ENCODE results near the gene DOCK8. TPM values are rescaled to one million over a fixed set of nuclear protein-coding genes. Genes with fewer than 3 reads are reported as not detected.

DOCK8 gene
- total RNA-seq, 1 donor from 2014 or later, result 4.4 TPM

DNA sequence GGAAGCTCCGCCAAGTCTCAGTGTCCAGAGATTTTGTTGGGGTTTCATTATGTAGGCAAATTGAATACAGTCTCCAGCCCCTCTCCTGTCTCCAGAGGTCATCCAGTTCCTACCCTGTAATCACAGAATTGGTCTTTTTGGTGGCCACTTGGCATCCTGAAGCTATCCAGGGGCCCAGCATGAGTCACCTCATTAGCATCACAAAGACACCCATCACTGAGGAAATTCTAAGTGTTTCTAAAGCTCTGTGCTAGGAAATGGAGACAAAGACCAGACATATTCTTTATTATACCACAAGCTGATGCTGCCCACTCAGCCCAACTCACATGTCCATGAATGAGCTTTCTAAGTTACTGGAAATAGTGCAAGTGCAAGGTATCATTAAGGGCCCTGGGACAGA is 229.9 kb downstream of the DOCK8 start:
- FAIRE-seq (no peak), DNase-seq (ENCODE audit: low read depth) (peak; percentile 68)
- Histone ChIP-seq H2AFZ (ENCODE audit: low read depth, low read length) (no peak overlapping the region), H4K20me1 (ENCODE audit: insufficient read depth, low read length) (no peaks in the 10 kb centered on the region), H3K36me3 (ENCODE audit: insufficient read depth, low read length) (no peaks in the 10 kb centered on the region), H3K79me2 (ENCODE audit: insufficient read depth, low read length) (no peaks in the 10 kb centered on the region), H3K27ac (ENCODE audit: low read depth, low read length) (peak overlapping the region; percentile 32), H3K9ac (ENCODE audit: low read length) (no peak overlapping the region), H3K27me3 (ENCODE audit: insufficient read depth, low read length) (no peaks in the 10 kb centered on the region), H3K4me2 (ENCODE audit: low read length) (peak overlapping the region; percentile 23), H3K9me3 (ENCODE audit: insufficient read depth, low read depth, low read length) (no peaks in the 10 kb centered on the region), H3K4me1 (ENCODE audit: insufficient read depth, low read length) (peaks cover 5% of the 10 kb centered on the region), H3K4me3 (ENCODE audit: insufficient read depth, low read depth, low read length) (no peak overlapping the region)
- Mint-ChIP-seq H3K4me1 (ENCODE audit: low read depth, unreplicated experiment) (peaks cover 31% of the 10 kb centered on the region), H3K27me3 (ENCODE audit: low read depth, unreplicated experiment) (no peaks in the 10 kb centered on the region), H3K9me3 (ENCODE audit: unreplicated experiment) (peaks cover 4% of the 10 kb centered on the region), H3K4me3 (ENCODE audit: unreplicated experiment) (no peak overlapping the region), H3K36me3 (ENCODE audit: low read depth, unreplicated experiment) (peaks cover 2% of the 10 kb centered on the region), H3K27ac (ENCODE audit: unreplicated experiment) (peak overlapping the region; percentile 89)
- no peak for TF ChIP-seq EZH2 (IDR thresholded peaks at IDR 0.05; ENCODE audit: insufficient read depth, low read length)
- TF ChIP-seq, protein P1, sequence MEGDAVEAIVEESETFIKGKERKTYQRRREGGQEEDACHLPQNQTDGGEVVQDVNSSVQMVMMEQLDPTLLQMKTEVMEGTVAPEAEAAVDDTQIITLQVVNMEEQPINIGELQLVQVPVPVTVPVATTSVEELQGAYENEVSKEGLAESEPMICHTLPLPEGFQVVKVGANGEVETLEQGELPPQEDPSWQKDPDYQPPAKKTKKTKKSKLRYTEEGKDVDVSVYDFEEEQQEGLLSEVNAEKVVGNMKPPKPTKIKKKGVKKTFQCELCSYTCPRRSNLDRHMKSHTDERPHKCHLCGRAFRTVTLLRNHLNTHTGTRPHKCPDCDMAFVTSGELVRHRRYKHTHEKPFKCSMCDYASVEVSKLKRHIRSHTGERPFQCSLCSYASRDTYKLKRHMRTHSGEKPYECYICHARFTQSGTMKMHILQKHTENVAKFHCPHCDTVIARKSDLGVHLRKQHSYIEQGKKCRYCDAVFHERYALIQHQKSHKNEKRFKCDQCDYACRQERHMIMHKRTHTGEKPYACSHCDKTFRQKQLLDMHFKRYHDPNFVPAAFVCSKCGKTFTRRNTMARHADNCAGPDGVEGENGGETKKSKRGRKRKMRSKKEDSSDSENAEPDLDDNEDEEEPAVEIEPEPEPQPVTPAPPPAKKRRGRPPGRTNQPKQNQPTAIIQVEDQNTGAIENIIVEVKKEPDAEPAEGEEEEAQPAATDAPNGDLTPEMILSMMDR (IDR thresholded peaks at IDR 0.05; ENCODE audit: insufficient read depth, low read depth, low read length), result no peak

DNA sequence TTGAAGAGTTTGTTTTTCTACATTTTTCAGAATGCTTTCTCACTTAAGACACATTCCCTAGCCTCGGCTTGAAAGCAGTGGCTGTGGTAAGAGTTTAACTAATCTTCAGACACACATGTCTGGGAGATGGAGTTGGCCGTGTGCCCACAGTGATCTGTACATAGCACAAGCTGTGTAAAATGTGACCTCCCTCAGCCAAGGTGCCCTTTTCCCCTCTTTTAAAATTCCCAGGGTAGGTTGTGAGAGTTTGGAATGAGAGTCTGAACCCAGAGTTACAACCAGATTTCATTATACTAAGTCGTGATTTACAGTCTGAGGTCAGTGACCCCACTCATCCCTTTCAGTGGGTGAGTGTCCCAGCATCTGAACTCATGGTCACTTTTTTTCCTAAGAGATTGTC is 230.4 kb downstream of the DOCK8 start:
- H3K79me2 ChIP-seq (ENCODE audit: insufficient read depth, low read length), result no peaks in the 10 kb centered on the region
- peak overlapping the region; percentile 23 for H3K4me2 ChIP-seq (ENCODE audit: low read length)
- H4K20me1 ChIP-seq (ENCODE audit: insufficient read depth, low read length), result no peaks in the 10 kb centered on the region
- Mint-ChIP-seq H3K4me1 (ENCODE audit: low read depth, unreplicated experiment) (peaks cover 31% of the 10 kb centered on the region), H3K9me3 (ENCODE audit: unreplicated experiment) (peaks cover 4% of the 10 kb centered on the region), H3K4me3 (ENCODE audit: unreplicated experiment) (no peak overlapping the region), H3K27me3 (ENCODE audit: low read depth, unreplicated experiment) (no peaks in the 10 kb centered on the region), H3K27ac (ENCODE audit: unreplicated experiment) (peak overlapping the region; percentile 89), H3K36me3 (ENCODE audit: low read depth, unreplicated experiment) (peaks cover 2% of the 10 kb centered on the region)
- H3K36me3 ChIP-seq (ENCODE audit: insufficient read depth, low read length), result no peaks in the 10 kb centered on the region
- TF ChIP-seq EZH2 (IDR thresholded peaks at IDR 0.05; ENCODE audit: insufficient read depth, low read length), result no peak
- TF ChIP-seq, protein P1 (IDR thresholded peaks at IDR 0.05; ENCODE audit: insufficient read depth, low read depth, low read length), result no peak
- FAIRE-seq (no peak), DNase-seq (ENCODE audit: low read depth) (peak; percentile 78)
- peak overlapping the region; percentile 9 for H2AFZ ChIP-seq (ENCODE audit: low read depth, low read length)
- H3K9ac ChIP-seq (ENCODE audit: low read length), result peak overlapping the region; percentile 22
- peak overlapping the region; percentile 32 for H3K27ac ChIP-seq (ENCODE audit: low read depth, low read length)
- no peaks in the 10 kb centered on the region for H3K9me3 ChIP-seq (ENCODE audit: insufficient read depth, low read depth, low read length)
- peaks cover 5% of the 10 kb centered on the region for H3K4me1 ChIP-seq (ENCODE audit: insufficient read depth, low read length)
- no peaks in the 10 kb centered on the region for H3K27me3 ChIP-seq (ENCODE audit: insufficient read depth, low read length)
- no peak overlapping the region for H3K4me3 ChIP-seq (ENCODE audit: insufficient read depth, low read depth, low read length)

DNA sequence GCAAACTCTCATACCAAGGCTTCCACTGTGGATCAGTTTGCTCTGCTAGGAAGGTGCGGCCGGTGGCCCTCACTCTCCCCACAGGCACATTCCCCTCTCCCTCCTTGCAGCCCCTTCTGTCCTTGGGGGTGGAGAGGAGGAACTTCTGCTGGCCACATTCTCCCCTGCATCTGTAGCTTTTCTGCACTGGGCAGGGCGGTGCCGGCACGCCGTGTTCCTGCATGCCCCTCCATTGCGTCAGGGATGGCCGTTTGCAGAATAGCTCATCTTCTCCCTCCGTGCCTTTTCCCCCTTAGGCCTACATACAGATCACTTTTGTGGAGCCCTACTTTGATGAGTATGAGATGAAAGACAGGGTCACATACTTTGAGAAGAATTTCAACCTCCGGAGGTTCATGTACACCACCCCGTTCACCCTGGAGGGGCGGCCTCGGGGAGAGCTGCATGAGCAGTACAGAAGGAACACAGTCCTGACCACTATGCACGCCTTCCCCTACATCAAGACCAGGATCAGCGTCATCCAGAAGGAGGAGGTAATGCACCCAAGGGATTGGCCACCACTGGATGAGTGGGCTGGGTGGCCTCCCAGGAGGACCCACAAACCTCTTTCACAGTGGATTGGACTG is 231.5 kb downstream of the DOCK8 start:
- Histone ChIP-seq H3K27me3 (ENCODE audit: insufficient read depth, low read length) (no peaks in the 10 kb centered on the region), H3K9ac (ENCODE audit: low read length) (no peak overlapping the region), H2AFZ (ENCODE audit: low read depth, low read length) (no peak overlapping the region), H3K4me2 (ENCODE audit: low read length) (no peak overlapping the region), H3K36me3 (ENCODE audit: insufficient read depth, low read length) (no peaks in the 10 kb centered on the region), H3K27ac (ENCODE audit: low read depth, low read length) (no peak overlapping the region), H3K4me1 (ENCODE audit: insufficient read depth, low read length) (peaks cover 5% of the 10 kb centered on the region), H4K20me1 (ENCODE audit: insufficient read depth, low read length) (no peaks in the 10 kb centered on the region), H3K9me3 (ENCODE audit: insufficient read depth, low read depth, low read length) (no peaks in the 10 kb centered on the region), H3K4me3 (ENCODE audit: insufficient read depth, low read depth, low read length) (no peak overlapping the region), H3K79me2 (ENCODE audit: insufficient read depth, low read length) (no peaks in the 10 kb centered on the region)
- Mint-ChIP-seq H3K4me1 (ENCODE audit: low read depth, unreplicated experiment) (peaks cover 31% of the 10 kb centered on the region), H3K4me3 (ENCODE audit: unreplicated experiment) (no peak overlapping the region), H3K27ac (ENCODE audit: unreplicated experiment) (peak overlapping the region; percentile 53), H3K9me3 (ENCODE audit: unreplicated experiment) (peaks cover under 1% of the 10 kb centered on the region), H3K27me3 (ENCODE audit: low read depth, unreplicated experiment) (no peaks in the 10 kb centered on the region), H3K36me3 (ENCODE audit: low read depth, unreplicated experiment) (peaks cover 2% of the 10 kb centered on the region)
- DNase-seq (ENCODE audit: low read depth) (no peak), FAIRE-seq (no peak)
- no peak for TF ChIP-seq EZH2 (IDR thresholded peaks at IDR 0.05; ENCODE audit: insufficient read depth, low read length)
- TF ChIP-seq, protein P1 (IDR thresholded peaks at IDR 0.05; ENCODE audit: insufficient read depth, low read depth, low read length), result no peak
